Measurements from ENCODE around the gene UHRF2. TPM values are rescaled to one million over a fixed set of nuclear protein-coding genes. Genes with fewer than 3 reads are reported as not detected.

Gene UHRF2
- total and polyA plus RNA-seq, 2 of the 4 experiments (the other 2 are of a cell fraction) = 27.6 to 37.3 TPM

- ChIA-PET CTCF (interaction anchor here (0.6 kb wide), 1 partner anchor 10 kb away, joined by 5 read pairs; no protein-coding TSS in a partner anchor), POLR2A (ENCODE audit: unreplicated experiment) (no interaction called here)
- ATAC-seq (ENCODE audit: low read depth) (no peak), DNase-seq (no peak)
- Histone ChIP-seq H3K23ac (ENCODE audit: low read depth, low read length) (no peak overlapping the region), H2AK9ac (replicated peaks; ENCODE audit: low read depth, low read length, poor library complexity) (no peak overlapping the region), H3K4me1 (ENCODE audit: control insufficient read depth, insufficient read depth, low read length) (peaks cover 14% of the 10 kb centered on the region), H2AK5ac (ENCODE audit: low read depth, low read length) (no peak overlapping the region), H3K27ac (ENCODE audit: insufficient read depth, low read length) (no peak overlapping the region), H3K79me1 (ENCODE audit: low read depth in 1 of 2, low read length in 2 of 2) (peaks cover 3 to 57% of the 10 kb centered on the region in 2 experiments; a peak in 2 of 4 replicates), H3K27me3 (ENCODE audit: control insufficient read depth, insufficient read depth, low read length) (no peaks in the 10 kb centered on the region), H2BK20ac (ENCODE audit: low read depth, low read length) (no peak overlapping the region), H3K18ac (ENCODE audit: low read depth, low read length) (no peak overlapping the region), H3K56ac (ENCODE audit: extremely low read depth, insufficient read depth, low read length) (no peak overlapping the region), H2AFZ (replicated peaks; ENCODE audit: low read length, poor library complexity) (no peak overlapping the region), H3K9ac (ENCODE audit: low read depth, low read length) (no peak overlapping the region), H4K5ac (ENCODE audit: low read depth, low read length) (no peak overlapping the region), H2BK120ac (ENCODE audit: low read depth, low read length) (no peak overlapping the region), H3K4me2 (ENCODE audit: low read depth, low read length) (no peak overlapping the region), H3K4me3 (ENCODE audit: insufficient read depth, low read depth, low read length) (no peak overlapping the region), H4K20me1 (ENCODE audit: insufficient read depth, low read length) (peaks cover 66% of the 10 kb centered on the region), H3K14ac (replicated peaks; ENCODE audit: low read depth, low read length) (no peak overlapping the region), H3K4ac (ENCODE audit: low read depth, low read length) (no peak overlapping the region), H2BK5ac (ENCODE audit: low read depth, low read length, poor library complexity, severe bottlenecking) (no peak overlapping the region), H3K9me3 (ENCODE audit: control insufficient read depth, insufficient read depth, low read length) (no peaks in the 10 kb centered on the region), H2BK15ac (ENCODE audit: low read depth, low read length) (no peak overlapping the region), H4K8ac (ENCODE audit: low read depth in 2 of 2, low read length in 2 of 2) (no peak overlapping the region), H3K36me3 (ENCODE audit: control insufficient read depth, insufficient read depth, low read length) (peaks cover 3% of the 10 kb centered on the region; the same call in 1 of the 2 replicates), H3K9me1 (ENCODE audit: insufficient read depth, low read length) (peaks cover 6% of the 10 kb centered on the region), H4K91ac (ENCODE audit: insufficient read depth, low read depth, low read length) (no peak overlapping the region)
- dilution Hi-C loops (cut with HindIII; ENCODE audit: low sequenced_read_pairs, unreplicated experiment) = no loop called here
- TF ChIP-seq NFE2L2 (IDR thresholded peaks at IDR 0.05; ENCODE audit: low read depth, low read length) = peak; percentile 42; the same call in 1 of the 2 replicates
- no peak for TF ChIP-seq CEBPB (IDR thresholded peaks at IDR 0.05; ENCODE audit: low read depth, low read length)
- no CpG with 5 or more reads among the region's 11 CpGs for WGBS, 2 experiments (ENCODE audit: extremely low coverage in 2 of 2, insufficient read length in 1 of 2)
- in situ Hi-C loops (cut with MboI; ENCODE audit: low sequenced_read_pairs) = no loop called here
- no TSS peak for BruUV-seq (replicated peaks)
- intact Hi-C loops (cut with micrococcal nuclease) = no loop called here
Observed at GRCh38 chr9:6428940-6429889, 16.2 kb downstream of the UHRF2 start.
